ENCODE data around the gene PAK5. TPM values are rescaled to one million over a fixed set of nuclear protein-coding genes. Genes with fewer than 3 reads are reported as not detected.
A peak's percentile ranks its signal among the peaks of the same experiment; 100 is the strongest.

The PAK5 gene
- total RNA-seq, 2 donors from 2014 or later: 0.22 to 0.42 TPM

DNA sequence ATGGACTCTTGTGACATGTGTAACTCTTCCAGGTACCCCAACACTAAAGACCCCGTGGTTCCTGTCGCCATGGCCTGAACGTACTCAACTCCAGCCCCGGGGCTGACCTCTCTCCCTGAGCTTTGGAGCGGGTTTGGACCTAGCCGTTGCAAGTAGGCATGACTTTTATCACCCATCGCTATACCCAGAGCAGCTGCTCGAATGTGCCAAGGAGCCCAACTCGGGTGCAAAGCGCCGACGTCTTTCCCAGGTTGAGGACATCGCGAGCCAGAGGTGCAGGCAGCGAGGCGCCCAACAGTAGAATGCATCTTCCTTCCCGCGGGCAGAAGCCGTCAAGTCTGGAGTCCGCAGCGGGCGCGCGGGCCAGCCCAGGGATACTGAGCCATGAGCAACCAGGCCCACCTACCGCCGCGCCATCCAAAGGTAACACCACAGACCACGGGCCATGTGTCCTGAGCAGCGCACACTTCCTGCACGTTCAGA is 330.1 kb downstream of the PAK5 start:
- H3K27me3 ChIP-seq (ENCODE audit: control insufficient read depth, insufficient read depth, low read length, poor library complexity, severe bottlenecking): peaks cover 88% of the 10 kb centered on the region
- no peak overlapping the region for H3K4me3 ChIP-seq (ENCODE audit: low read length)
- H3K36me3 ChIP-seq (ENCODE audit: control insufficient read depth, insufficient read depth, low read length): no peaks in the 10 kb centered on the region
- H3K27me3 Mint-ChIP-seq (ENCODE audit: insufficient read depth): peaks cover 96% of the 10 kb centered on the region
- TF ChIP-seq, protein P1, sequence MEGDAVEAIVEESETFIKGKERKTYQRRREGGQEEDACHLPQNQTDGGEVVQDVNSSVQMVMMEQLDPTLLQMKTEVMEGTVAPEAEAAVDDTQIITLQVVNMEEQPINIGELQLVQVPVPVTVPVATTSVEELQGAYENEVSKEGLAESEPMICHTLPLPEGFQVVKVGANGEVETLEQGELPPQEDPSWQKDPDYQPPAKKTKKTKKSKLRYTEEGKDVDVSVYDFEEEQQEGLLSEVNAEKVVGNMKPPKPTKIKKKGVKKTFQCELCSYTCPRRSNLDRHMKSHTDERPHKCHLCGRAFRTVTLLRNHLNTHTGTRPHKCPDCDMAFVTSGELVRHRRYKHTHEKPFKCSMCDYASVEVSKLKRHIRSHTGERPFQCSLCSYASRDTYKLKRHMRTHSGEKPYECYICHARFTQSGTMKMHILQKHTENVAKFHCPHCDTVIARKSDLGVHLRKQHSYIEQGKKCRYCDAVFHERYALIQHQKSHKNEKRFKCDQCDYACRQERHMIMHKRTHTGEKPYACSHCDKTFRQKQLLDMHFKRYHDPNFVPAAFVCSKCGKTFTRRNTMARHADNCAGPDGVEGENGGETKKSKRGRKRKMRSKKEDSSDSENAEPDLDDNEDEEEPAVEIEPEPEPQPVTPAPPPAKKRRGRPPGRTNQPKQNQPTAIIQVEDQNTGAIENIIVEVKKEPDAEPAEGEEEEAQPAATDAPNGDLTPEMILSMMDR (conservative IDR thresholded peaks at IDR 0.05): no peak
- H3K4me1 Mint-ChIP-seq: no peaks in the 10 kb centered on the region
- DNase-seq: no peak
- peak overlapping the region; percentile 18 for H3K4me3 Mint-ChIP-seq
- no peaks in the 10 kb centered on the region for H3K9me3 ChIP-seq (ENCODE audit: control insufficient read depth, low read length)
- no peak overlapping the region for H3K9ac ChIP-seq (ENCODE audit: extremely low read depth, low read length, poor library complexity, severe bottlenecking)
- no peak overlapping the region for H3K27ac Mint-ChIP-seq
- H3K4me1 ChIP-seq (ENCODE audit: control insufficient read depth, insufficient read depth, low read length): no peaks in the 10 kb centered on the region
- no peaks in the 10 kb centered on the region for H3K36me3 Mint-ChIP-seq (ENCODE audit: low read depth)
- no peak overlapping the region for H3K27ac ChIP-seq (ENCODE audit: low read depth, low read length)
- 59 to 81% methylated on average over 21 to 30 of the region's 30 CpGs for WGBS, 2 experiments (ENCODE audit: insufficient coverage in 1 of 2, insufficient read length in 1 of 2)
- no peaks in the 10 kb centered on the region for H3K9me3 Mint-ChIP-seq

DNA sequence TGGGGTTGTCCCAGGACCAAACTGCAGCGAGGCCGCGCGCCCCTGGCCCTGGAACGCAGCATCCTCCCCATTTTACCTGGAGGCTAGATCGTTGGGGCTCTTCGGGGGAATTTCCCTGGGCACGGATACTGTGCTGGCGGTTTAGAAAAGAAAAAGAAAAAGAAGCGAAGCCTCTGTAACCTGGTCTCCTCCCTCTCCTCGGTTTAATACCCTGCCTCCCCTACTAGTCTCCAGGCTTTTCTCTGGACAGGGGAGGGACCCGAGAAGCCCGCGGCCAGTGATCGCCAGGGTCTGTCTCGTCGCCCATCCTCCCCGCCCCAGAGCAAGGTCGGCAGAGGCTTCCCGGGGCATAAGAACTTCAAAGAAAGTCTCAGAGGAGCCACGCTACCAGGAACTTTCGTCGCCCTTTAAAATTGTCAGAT is 330.6 kb downstream of the PAK5 start:
- 47 to 74% methylated on average over 4 to 23 of the region's 23 CpGs for WGBS, 2 experiments (ENCODE audit: insufficient coverage in 1 of 2, insufficient read length in 1 of 2)
- Histone ChIP-seq H3K36me3 (ENCODE audit: control insufficient read depth, insufficient read depth, low read length) (no peaks in the 10 kb centered on the region), H3K9me3 (ENCODE audit: control insufficient read depth, low read length) (no peaks in the 10 kb centered on the region), H3K4me3 (ENCODE audit: low read length) (no peak overlapping the region), H3K27me3 (ENCODE audit: control insufficient read depth, insufficient read depth, low read length, poor library complexity, severe bottlenecking) (peaks cover 83% of the 10 kb centered on the region), H3K27ac (ENCODE audit: low read depth, low read length) (no peak overlapping the region), H3K4me1 (ENCODE audit: control insufficient read depth, insufficient read depth, low read length) (no peaks in the 10 kb centered on the region), H3K9ac (ENCODE audit: extremely low read depth, low read length, poor library complexity, severe bottlenecking) (no peak overlapping the region)
- H3K27me3 Mint-ChIP-seq (ENCODE audit: insufficient read depth): peaks cover 96% of the 10 kb centered on the region
- no peaks in the 10 kb centered on the region for H3K9me3 Mint-ChIP-seq
- H3K27ac Mint-ChIP-seq: no peak overlapping the region
- TF ChIP-seq, protein P1 (conservative IDR thresholded peaks at IDR 0.05): no peak
- no peak for DNase-seq
- H3K36me3 Mint-ChIP-seq (ENCODE audit: low read depth): no peaks in the 10 kb centered on the region
- H3K4me3 Mint-ChIP-seq: peak overlapping the region; percentile 18
- H3K4me1 Mint-ChIP-seq: no peaks in the 10 kb centered on the region

DNA sequence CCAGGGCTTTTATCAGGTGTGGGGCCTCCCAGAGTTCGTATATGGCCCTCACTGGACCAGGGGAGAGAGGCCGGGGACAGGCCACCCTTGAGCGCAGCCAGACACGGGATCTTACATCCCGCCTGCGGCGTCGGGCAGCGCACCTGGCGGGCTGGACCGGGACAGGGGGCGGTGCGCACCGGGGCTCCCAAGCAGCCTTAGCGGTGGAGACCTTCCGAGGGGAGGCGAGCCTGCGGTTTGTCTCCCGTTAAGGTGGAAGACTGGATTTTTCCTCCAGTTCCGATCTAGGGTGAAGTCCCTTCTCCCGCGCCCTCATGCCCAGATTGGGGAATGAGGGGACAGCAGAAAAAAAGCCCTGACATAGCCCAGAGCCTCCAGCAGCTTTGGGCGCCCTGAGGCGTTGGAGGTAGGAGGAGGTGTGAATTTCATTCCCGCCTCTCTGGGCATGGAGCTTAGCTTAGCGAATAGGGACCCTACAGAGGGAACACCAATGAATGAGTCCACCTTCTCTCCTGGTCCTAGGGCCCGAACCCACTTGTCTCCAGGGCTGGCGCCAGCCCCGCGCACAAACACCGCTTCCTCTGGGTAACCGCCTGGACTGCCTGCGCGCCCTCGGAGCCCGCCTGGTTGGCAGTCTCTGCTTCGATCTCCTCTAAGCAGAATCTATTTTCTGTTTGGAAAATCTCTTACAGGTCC is 331.2 kb downstream of the PAK5 start:
- H3K27me3 Mint-ChIP-seq (ENCODE audit: insufficient read depth): peaks cover 94% of the 10 kb centered on the region
- H3K9me3 Mint-ChIP-seq: no peaks in the 10 kb centered on the region
- H3K4me3 ChIP-seq (ENCODE audit: low read length): no peak overlapping the region
- H3K36me3 ChIP-seq (ENCODE audit: control insufficient read depth, insufficient read depth, low read length): no peaks in the 10 kb centered on the region
- H3K4me1 ChIP-seq (ENCODE audit: control insufficient read depth, insufficient read depth, low read length): no peaks in the 10 kb centered on the region
- TF ChIP-seq, protein P1 (conservative IDR thresholded peaks at IDR 0.05): no peak
- H3K4me3 Mint-ChIP-seq: no peak overlapping the region
- no peaks in the 10 kb centered on the region for H3K9me3 ChIP-seq (ENCODE audit: control insufficient read depth, low read length)
- H3K27ac Mint-ChIP-seq: no peak overlapping the region
- 40 to 80% methylated on average over 15 to 37 of the region's 37 CpGs for WGBS, 2 experiments (ENCODE audit: insufficient coverage in 1 of 2, insufficient read length in 1 of 2)
- H3K4me1 Mint-ChIP-seq: no peaks in the 10 kb centered on the region
- peak; percentile 75 for DNase-seq
- no peak overlapping the region for H3K27ac ChIP-seq (ENCODE audit: low read depth, low read length)
- no peaks in the 10 kb centered on the region for H3K36me3 Mint-ChIP-seq (ENCODE audit: low read depth)
- H3K9ac ChIP-seq (ENCODE audit: extremely low read depth, low read length, poor library complexity, severe bottlenecking): no peak overlapping the region
- H3K27me3 ChIP-seq (ENCODE audit: control insufficient read depth, insufficient read depth, low read length, poor library complexity, severe bottlenecking): peaks cover 77% of the 10 kb centered on the region
